GM18873 (cell line): ENCODE data around the gene ALKBH7.

Experiments
- ATAC-seq: cut with Tn5 transposase; IDR thresholded peaks from one replicate; pipeline ENCODE4 v1.9.1; 2021; ENCODE audit warnings: mild to moderate bottlenecking, moderate library complexity, moderate number of reproducible peaks; ENCODE audit not compliant: unreplicated experiment, low FRiP score

Gene ALKBH7

DNA sequence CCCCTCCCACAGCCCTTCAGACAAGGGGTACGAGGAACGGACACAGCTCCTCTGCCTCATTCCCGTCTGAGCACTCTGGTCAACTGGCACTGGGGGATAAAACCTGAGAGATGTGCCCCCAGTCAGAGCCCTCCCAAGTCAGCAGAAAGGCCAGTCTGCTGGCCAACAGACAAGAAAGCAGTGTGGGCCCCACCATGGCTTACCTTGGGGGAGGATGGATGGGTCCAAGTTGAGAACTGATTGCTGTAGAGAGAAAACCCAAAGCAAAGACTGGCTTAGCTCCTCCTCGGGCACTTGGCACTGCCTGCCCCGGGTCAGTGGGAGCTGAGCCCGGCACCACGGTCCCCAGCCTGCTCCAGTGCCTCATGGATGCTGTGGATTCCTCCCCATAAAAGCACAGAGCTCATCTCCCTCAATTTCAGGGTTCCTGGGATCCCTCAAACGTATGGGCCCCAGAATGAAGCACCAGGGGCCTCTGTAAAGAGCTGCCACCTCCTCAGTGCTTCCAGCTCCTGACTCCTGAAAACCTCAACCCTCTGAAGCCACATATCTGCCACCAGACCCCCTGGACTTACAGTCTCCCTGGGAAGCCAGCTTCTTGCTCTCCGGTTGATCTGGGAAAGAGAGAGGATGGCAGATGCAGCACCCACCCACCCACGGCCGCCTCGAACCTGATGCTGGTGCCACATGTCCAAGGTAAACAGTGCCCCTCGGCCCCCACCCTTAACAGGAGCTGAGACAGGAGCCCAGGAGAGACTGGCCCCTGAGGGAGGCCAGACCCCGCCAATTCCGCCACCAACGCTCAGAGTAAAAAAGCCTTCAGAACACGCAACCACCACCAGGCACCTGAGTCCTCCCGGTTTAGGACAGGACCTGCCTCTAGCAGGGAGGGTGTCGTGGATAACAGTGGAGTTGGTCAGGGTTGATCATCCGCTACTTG is 48.8 kb downstream of the ALKBH7 start:
- ATAC-seq, result no peak

DNA sequence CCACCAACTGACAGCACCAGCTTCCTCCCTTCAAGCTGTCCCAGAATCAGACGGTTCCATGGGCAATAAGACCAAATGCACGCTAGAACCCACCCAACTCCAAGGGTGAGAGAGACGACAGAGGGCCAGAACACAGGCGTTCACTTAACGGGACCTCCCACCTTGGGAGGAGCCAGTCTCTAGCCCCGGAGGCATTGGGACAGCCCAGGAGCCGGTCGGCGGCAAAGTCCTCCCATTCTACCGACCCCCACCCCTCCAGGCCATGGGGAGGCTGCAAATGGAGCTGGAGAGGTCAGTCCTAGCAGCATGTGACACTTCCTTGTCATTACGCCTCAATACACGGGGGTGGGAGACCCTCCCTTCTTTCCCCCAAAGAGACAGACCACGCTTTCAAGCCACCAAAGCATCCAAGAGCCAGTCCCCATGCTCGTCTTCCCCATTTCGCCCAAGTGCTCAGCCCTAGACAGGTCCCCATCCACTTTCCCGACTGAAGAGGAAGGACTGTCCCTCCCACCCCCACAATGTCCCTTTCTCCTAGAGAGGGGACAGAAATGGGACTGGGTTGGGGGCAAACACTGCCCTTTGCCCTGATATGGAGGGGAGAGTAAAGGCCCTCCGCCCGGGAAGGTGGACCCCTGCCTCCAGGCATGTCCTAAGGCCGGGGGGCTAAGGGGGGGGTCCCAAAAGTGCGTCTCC is 51.1 kb downstream of the ALKBH7 start:
- ATAC-seq, result no peak

DNA sequence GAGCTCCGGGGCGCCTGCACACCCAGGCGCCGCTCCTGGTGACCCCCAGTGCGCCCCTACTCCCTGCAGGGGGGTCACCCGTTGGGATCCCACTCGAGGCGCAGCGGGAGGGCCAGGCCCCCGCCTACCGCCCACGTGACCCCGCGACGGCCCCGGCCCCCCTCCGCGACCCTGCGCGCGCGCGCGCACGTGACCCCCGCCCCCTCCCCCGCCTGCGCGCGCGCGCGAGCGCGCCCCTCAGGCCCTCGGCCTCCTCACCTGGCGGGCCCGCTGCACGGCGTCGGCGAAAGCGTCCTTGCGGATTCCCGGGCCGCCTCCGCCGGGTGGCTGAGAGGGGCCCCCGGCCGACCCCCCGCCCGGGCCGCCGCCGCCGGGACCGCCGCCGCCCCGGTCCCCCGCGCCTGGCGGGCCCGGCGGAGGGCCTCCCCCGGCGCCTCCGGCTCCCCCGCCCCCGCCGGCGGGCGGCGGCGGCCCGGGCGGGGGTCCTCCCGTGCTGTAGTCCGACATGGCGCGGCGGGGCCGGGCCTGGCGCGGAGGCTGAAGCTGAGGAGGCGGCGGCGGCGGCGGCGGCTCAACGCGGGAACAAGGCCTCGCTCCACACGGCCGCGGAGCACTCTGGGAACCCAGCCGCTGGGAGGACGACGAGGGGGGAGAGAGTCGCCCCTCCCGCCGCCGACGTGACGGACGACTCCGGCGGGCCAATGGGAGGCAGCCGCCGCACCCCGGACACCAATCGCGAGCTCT is 51.8 kb downstream of the ALKBH7 start, which contains the start of gene KHSRP:
TSS of gene KHSRP (minus strand) at position 617 of the 744 bp plus-strand sequence. CDS start at position 507, 110 bp downstream.
- no peak for ATAC-seq
